HG03064 (cell line): ENCODE data around the gene FNDC11.
"Not testable (repeated sequence)": the region's sequence is repeated elsewhere in the genome, so short reads cannot be mapped to it uniquely, and the experiment has no call there.

Experiments
- ATAC-seq: cut with Tn5 transposase; IDR thresholded peaks from one replicate; pipeline ENCODE4 v1.9.1; 2021; ENCODE audit warnings: low read depth; ENCODE audit not compliant: unreplicated experiment

FNDC11 gene

GRCh38 chr20:63595416-63596127 is 41.6 kb downstream of the FNDC11 start:
- ATAC-seq, result no peak

GRCh38 chr20:63596423-63596822 is 42.5 kb downstream of the FNDC11 start:
- ATAC-seq, result no peak

GRCh38 chr20:63597651-63598478 is 43.9 kb downstream of the FNDC11 start:
- ATAC-seq, result no peak

- ATAC-seq, result no peak
Measured at GRCh38 chr20:63598479-63599395, 44.8 kb downstream of the FNDC11 start.

GRCh38 chr20:63599396-63600050 is 45.6 kb downstream of the FNDC11 start:
- no peak for ATAC-seq

- ATAC-seq, result not testable (repeated sequence)
Measured at GRCh38 chr20:63601679-63602078, 47.7 kb downstream of the FNDC11 start.

- no peak for ATAC-seq
Measured at GRCh38 chr20:63602321-63602720, 48.4 kb downstream of the FNDC11 start.
